Kidney capillary endothelial cell (primary cell): ENCODE measurements around the gene EIF2B2.
"Not testable (repeated sequence)": the region's sequence is repeated elsewhere in the genome, so short reads cannot be mapped to it uniquely, and the experiment has no call there.

Source experiments
- DNase-seq: peaks from one replicate; pipeline ENCODE4 v3.0.0-alpha.2; 2018; ENCODE audit warnings: low spot score

The EIF2B2 gene

DNA sequence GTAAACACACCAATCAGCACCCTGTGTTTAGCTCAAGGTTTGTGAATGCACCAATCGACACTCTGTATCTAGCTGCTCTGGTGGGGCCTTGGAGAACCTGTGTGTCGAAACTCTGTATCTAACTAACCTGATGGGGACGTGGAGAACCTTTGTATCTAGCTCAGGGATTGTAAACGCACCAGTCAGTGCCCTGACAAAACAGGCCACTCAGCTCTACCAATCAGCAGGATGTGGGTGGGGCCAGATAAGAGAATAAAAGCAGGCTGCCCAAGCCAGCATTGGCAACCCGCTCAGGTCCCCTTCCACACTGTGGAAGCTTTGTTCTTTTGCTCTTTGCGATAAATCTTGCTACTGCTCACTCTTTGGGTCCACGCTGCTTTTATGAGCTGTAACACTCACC lies 6.9 kb upstream of the EIF2B2 start:
- DNase-seq, result not testable (repeated sequence)

DNA sequence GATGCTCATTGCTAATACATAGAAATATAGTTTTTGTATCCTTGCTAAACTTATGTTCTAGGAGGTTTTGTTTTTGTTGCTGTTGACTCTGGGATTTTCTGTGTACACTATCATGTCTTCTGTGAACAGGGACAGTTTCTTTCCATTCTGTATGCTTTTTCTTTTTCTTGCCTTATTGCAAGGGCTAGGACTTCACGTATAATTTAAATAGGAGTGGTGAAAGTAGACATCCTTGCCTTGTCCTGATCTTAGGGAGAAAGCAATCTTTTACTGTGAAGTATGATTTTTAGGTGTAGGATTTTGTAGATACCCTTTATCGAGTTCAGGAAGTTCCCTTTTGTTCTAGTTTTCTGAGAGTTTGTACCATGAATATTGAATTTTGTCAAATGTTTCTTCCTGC lies 1.5 kb upstream of the EIF2B2 start:
- no peak for DNase-seq

DNA sequence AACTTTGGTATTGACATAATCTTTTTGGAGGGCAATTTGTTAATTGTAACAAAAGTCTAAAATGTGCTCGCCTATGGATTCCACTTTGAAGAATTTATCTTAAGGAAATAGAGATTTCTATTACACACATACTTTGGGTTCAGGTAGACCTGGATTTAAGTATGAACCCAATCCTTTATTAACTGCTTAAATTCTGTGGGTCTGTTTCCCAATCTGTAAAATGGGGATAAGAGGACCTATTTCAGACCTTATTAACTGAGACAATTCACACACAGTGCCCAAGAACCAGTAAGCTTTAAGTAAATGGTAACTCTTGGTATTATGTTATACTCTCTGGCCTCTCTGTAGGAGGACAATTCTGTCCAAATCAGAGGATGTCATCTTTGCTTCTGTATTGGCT lies 822 bp upstream of the EIF2B2 start:
- DNase-seq, result no peak

DNA sequence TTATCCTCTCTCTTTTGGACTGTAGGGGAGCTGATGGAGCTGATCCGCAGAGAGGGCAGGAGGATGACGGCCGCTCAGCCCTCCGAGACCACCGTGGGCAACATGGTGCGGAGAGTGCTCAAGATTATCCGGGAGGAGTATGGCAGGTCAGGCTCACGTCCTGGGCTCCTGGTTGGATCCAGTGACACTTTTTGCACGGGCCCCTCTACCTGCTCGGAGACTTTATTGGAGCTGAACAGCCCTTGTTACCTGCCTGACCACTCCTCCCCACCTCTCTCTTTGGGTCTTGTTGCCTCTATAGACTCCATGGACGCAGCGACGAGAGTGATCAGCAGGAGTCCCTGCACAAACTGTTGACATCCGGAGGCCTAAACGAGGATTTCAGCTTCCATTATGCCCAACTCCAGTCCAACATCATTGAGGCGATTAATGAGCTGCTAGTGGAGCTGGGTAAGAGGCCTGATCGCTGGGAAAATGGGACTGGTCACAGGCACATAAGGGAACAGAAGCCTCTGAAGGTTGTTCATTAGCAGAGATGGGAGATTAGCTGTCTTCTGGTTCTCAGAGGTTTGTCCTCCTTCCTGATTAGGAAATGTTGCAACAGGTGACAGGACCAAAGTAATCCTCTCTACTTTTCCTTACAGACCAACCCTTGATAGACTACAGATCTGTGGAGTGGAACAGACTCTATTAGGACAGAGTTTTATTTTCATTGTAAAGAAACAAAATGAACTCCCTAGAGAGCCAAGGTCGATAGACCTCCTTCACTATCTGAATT lies 718 bp downstream of the EIF2B2 start:
- DNase-seq, result no peak

DNA sequence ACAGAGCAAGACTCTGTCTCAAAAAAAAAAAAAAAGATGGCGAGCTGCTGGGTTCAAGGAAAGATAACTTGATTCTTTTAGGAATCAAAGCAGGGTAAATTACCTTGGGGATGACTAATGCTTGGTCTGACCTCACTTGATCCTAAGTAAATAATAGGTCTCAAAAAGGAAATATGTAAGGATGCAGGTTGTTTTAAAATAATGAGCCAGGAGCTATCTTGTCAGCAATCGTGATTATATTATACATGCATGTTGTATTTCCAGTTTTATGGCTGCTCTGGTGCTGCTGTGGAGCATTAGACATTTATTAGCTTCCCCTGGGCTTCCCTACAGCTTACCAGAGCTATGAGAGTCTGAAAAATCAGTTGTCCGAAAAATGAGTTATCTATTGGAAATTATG lies 2.6 kb downstream of the EIF2B2 start:
- no peak for DNase-seq

DNA sequence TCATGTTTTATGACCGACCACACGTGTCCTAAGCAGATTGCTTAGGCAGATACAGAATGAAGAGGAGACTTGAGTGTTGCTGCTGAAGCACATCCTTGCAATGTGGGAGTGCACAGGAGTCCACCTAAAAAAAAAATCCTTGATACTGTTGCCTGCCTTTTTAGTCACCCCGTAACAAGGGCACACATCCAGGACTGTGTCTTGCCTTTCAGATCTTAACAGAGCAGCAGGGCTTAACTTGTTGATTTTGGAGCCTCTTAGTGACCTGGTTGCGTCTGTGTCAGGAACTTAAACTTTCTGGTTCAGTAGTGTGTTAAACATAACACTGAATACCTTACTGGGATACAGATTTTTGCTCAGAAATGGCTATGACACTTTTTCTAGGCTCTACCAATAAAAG lies 6.5 kb downstream of the EIF2B2 start:
- no peak for DNase-seq

DNA sequence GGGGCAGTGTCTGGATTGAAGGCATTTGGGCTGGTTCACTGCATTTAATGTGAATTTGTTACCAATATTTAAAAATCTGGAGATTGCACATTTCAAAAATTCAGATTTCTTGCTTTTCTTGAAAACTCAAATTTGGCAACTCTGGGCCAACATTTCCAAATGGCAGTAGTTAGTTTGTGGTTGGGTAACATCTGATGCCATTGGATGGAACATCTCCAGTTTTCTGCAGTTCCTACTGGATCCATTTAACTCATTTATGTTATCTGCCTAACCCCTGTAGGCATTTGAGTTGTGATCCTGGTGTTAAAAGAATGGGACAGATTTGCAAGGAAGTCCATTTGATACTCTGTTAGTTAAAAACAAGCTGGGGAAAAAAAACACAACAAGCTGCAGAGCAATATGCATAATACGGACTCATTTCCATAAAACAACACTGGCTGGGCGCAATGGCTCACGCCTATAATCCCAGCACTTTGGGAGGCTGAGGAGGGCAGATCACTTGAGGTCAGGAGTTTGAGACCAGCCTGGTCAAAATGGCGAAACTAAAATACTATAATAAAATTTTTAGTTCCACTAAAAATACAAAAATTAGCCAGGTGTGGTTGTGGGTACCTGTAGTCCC lies 7.9 kb downstream of the EIF2B2 start:
- no peak for DNase-seq

DNA sequence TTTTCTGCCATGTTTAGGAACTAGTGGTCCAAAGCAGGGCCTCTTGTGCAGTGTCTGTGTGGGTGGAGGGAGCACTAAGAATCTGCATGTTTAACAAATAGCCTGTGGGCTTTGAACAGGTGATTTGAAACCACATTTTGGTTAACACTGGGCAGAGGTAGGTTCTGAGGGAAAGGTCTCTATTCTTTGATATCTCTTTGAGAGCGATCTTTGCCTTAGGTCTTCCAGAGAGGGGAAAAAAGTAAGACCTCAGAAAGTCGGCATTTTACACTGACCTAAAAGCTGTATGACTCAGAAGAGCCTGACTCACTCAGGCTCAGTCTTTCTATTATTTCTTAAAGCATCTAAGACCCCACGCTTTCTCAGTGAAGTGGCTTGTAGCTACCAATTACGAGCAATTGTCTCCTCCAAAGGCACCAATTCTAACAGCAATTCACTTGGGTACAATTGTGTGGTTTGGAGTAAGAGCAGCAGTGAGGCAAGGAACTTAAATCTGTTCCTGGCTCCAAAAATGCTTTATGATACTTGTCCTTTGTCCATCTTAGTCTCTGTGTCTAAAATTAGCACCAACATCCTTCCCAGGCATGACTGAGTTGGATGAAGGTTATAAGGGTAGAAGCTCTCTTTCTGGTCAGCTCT lies 8.8 kb downstream of the EIF2B2 start:
- DNase-seq, result peak; percentile 70

DNA sequence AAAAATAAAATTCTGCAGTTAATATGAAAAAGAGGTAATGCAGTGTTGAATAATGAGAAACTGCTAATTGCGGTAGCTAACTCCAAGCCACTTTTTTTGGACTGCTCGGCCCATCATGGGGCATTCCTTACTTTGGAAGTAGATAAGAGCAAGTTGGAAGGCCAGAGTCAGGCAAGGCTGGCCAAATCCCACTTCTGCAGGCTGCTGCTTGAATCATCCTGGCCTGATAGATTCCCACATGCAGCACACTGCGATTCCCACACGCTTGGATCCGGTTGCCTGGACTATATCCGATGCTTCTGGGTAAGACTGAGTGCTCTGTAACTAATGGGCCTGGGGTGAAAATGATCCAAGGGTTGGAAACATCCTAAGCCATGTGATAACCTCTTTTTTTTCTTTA lies 10.6 kb downstream of the EIF2B2 start:
- no peak for DNase-seq

DNA sequence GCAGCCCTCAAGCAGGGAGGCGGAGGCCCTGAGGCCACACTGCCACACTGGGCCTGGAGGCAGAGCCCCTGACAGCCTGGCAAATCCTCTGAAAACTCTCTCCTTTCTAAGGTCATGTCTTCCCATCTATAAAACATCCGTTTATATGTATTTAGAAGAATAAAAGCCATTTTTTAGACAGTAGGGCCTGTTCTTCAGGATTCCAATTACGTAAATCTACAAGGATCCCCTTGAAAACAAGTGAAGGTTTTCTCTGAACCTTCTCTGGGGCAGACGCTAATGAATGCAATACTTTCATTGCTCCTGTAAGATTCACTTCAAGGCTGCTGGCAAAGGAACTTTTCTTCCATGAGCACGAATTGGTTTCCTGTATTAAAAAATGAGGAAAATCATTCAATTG lies 12.8 kb downstream of the EIF2B2 start:
- DNase-seq, result no peak

DNA sequence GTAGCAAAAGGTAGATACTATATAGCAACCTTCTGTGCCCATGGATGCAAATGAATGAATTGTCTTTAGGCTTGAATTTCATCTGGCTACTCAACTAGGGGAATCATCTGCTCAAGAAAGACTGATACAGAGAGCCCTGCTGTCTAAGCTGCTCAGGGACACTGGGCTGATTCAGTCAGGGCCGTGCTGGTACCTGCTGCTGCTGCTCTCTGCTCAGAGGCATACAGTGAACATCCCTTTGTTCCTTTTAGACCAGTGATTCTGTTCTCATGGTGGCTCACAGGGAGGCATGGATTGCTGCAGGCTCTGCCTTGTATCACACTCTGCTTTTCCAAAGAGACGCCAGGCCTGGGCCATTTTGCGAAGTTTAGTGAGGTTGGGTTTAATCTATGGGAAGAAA lies 14.1 kb downstream of the EIF2B2 start:
- DNase-seq, result no peak

DNA sequence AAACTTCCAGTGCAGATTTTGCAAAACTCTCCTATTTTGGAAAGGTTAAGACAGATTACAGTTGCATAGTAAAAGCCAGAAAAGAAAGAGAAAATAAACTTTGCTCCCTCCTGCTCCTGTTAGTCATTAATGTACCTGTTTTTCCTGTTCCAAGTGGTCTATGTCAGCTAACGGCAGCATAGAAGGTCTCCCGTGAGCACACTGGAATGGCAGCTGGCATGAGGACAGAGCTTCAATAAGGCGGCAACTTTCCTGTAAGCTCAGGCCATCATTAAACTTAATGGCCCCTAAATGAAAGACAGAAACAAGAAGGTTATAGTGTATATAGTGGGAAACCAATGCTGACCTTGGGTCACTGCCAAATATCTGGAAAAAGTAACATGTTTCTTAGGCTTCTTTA lies 16.0 kb downstream of the EIF2B2 start:
- DNase-seq, result no peak

DNA sequence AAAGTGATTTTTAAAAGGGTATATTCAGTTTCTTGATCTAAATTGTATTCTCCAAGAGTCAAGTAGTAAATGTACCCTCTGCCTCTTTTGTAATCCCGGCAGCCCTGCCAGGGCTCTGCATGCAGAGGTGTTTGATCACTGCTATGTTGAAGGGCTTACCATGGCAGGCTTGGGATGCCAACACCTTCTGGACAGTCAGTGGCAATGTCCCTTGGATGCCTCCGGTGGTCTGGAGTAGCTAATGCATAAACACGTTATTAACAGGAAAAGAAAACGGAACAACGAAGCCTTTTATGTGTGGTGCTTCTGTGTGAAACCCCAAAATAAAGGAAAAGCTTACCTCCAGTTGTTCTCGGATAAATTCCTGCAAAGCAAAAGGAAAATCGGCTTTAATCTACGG lies 19.9 kb downstream of the EIF2B2 start:
- no peak for DNase-seq

DNA sequence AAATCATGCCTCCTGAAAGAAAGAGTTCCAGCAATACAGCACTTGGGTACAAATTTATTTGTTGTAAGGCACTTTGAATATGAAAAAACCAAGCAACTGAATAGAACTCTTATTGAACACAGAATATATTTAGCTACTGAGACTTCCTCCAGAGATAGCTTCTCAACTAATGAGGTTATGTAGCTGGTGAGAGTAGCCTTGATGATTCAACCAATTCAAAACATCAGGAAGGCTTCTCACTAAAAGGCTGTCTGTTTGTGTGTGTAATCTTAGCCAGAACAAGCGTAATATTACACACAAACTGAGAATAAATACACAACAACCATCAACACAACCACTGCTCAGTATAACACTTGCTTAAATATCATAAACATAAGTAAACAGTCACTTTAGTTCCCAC lies 20.4 kb downstream of the EIF2B2 start:
- DNase-seq, result no peak

DNA sequence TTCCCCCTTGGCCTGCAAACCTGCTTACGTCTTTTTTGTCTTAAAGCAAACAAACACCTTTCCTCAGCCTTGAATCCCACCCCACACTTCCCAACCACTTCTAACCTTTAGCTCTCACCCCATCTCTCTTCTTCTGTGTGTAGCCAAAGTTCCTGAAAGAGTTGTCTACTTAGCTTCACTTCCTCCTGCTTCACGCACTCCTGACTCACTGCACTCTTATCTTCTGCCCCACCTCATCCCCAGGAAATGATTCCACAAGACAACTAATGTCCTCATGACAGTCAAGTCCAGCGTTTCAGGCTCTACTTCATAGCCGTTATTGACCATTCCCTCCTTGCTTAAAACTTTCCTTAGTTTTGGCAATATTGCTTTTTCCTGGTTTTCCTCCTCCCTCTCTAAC lies 22.4 kb downstream of the EIF2B2 start:
- DNase-seq, result peak; percentile 72

DNA sequence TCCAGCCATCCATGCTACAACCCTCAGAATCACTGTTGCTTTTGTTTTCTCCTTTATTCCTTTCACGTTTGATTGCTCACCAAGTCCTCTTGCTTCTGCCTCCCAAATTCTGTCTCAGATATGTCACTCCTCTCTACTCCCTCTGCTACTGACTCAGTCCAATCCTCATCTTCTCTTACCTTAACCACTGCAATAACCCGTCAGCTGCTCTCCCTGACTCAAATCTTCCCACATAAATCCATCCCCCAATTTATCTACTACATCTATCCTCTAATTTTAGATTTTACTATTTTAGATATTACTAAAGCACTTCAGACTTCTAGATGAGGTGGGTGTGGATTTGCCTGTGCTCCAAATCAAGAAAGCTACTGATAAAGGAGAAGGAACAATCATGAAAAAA lies 23.2 kb downstream of the EIF2B2 start:
- no peak for DNase-seq

DNA sequence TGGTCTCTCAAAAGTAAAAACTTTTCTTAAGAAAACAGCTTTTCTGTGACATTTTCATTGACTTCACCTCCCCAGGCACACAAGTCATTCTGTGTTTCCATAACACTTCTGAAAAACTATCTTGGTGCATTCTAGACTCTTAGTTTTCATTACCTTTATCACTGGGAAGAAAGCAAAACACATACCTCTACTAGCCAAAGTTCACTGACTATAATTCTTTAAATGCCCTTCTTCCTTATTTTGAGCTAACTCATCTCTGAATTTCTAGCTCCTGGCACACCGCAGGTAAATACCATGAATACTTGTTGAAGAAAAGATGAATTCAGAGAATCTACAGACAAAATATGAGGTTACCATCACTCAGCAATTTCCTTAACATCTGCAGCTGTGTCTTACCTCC lies 27.4 kb downstream of the EIF2B2 start:
- DNase-seq, result no peak

DNA sequence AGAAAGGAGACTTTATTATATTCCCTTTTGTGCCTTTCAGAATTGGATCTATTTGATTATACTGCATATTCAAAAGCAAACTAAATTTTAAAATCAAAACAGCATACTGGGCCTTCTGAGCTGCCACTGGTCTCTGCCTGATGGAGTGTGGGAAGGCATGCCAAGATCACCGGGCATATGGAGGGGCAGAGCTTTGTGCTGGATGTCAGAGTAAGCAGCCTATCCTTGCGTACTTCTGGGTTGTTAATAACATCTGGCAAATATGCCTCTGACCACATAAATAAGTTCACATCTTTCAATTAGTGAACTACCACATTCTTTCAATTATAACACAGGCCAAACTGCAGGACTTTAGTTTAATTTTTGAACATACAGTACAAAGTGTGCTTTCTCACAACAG lies 30.2 kb downstream of the EIF2B2 start:
- no peak for DNase-seq

DNA sequence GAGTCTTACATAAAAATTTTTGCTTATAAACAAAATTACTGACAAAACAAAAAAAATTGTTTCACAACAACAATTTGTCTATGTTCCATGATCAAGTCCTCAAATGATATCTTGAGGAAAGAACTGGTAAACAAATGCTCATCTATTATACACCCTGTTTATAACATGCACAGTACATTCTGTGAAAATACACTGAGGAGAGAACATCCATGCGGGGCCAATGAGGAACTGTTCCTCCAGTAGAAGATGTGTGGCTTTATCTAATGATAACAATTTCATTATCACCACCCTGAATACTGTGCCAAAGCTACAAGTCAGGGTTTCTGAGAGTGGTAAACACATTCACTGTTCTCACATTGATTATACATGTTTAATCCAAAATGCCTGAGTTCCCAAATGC lies 37.8 kb downstream of the EIF2B2 start:
- DNase-seq, result no peak

DNA sequence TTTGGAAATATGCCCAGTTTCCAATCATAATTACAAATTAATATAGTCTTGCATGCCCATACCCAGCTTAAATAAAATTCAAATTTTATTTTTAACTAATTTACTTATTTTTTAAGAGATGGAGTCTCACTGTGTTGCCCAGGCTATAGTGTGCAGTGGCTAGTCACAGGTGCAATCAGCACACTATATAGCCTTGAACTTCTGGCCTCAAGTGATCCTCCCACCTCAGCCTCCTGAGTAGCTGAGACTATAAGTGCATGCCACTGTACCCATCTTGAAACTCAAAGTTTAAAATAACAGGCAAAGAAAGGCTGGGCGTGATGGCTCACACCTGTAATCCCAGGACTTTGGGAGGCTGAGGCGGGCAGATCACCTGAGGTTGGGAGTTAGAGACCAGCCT lies 38.2 kb downstream of the EIF2B2 start:
- DNase-seq, result no peak

DNA sequence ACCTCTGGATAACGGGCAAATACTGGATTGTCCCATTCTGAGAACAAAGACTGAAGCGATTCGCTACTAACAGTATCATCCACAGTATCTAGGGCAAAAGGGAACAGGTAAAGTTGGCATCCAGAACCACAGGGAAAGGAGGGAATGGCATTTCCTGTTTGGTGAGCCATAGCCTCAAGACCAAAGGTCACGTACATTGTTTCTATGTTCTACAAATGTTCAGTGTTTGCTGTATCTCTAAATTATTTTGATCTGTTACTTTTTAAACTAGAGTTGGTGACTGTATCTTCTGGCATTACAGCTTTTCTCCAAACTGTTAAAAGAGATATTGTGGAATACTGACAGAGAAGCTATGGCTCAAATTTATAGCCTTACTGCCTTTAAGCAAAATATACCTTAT lies 38.9 kb downstream of the EIF2B2 start:
- no peak for DNase-seq

DNA sequence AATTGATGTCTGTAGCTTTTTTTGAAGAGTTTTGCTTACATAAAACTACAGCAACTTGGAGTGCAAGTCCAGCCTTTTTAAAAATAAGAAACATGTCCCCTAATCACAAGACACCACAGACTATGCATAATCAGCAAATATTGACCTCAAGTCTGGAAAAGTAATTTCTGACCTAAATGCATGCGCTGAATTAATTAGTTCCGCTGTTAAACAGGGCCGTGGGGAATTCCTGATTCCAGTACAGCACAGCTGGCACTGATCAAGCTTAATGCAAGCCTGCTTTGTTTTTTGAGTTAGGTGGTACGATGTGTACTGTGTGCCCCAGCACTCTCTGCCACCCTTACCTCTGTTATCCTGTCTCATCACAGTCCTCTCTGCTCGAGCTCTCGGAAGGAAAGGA lies 39.3 kb downstream of the EIF2B2 start:
- DNase-seq, result no peak

DNA sequence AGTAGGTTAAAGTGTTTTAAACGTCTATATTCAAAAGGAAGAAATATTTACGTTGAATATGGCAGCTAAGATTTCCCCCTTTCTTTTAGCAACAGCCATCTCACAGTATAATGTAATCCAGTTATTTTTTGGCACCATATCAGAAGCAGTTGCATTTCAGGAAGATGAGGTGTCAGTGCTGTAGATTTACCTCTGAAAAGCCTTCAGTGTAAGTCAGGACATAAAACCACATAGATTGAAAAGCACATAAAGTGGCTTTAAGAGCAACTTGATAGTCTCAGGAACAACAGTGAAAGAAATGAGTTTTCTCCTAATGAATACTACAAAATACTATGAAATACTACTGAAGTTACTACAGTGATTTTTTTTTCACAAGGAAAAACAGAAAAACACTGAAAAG lies 41.6 kb downstream of the EIF2B2 start:
- DNase-seq, result peak; percentile 28

DNA sequence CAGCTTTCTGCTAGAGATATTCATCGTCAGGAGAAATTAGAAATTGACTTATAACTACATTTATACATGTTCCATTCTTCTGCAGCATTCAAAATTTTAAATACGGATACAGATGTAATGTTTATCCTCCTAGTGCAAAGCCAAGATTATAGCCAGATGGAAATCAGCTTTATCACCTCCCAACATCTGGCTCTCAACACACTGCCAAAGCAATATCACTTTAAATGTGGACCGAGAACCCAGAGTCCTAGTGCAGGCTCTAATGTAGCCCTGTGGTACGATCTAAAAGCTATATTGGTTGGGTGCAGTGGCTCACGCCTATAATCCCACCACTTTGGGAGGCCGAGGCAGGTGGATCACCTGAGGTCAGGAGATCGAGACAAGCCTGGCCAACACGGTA lies 42.0 kb downstream of the EIF2B2 start:
- no peak for DNase-seq
